Endothelial cell of umbilical vein (primary cell): ENCODE results near the gene BMP2. TPM values are rescaled to one million over a fixed set of nuclear protein-coding genes. Genes with fewer than 3 reads are reported as not detected.

ENCODE experiments used
- Bru-seq: library from RNA; stranded (reverse); fragments of 400-500 nt; gene quantifications from one replicate; lab custom pipeline; 2021; lab: Mats Ljungman, UMichigan
- BruChase-seq, 2 experiments: library from RNA; stranded (reverse); fragments of 400-500 nt; gene quantifications; one replicate each; lab custom pipeline; 2021; lab: Mats Ljungman, UMichigan
- BruUV-seq: library from RNA; stranded (reverse); fragments of 400-500 nt; replicated peaks from 2 replicates; lab custom pipeline; 2021; lab: Mats Ljungman, UMichigan
- CTCF ChIA-PET: fragments of 300-600, 350-600 bp; sonication (Branson Sonifier 250); formaldehyde crosslinking; loops from one replicate; lab custom pipeline; 2021; ENCODE audit warnings: antibody characterized with exemption, inconsistent platforms; lab: Charles Lee
- POLR2A ChIA-PET: fragments of 300-600, 350-600 bp; sonication (Branson Sonifier 250); formaldehyde crosslinking; loops from one replicate; lab custom pipeline; 2021; ENCODE audit warnings: antibody characterized with exemption, inconsistent platforms; lab: Charles Lee
- DNase-seq: peaks from one replicate; pipeline ENCODE4 v3.0.0-alpha.2; 2011; ENCODE audit warnings: low read depth, low spot score
- FAIRE-seq: peaks from 2 replicates; lab custom pipeline; 2011; peaks lifted over from hg19 to GRCh38; lab: Jason Lieb, UNC
- H2AFZ ChIP-seq: 2 replicates; pipeline ENCODE4 v1.6.0; 2012; ENCODE audit warnings: low read depth, low read length, control low read depth, inconsistent platforms
- H3K27ac ChIP-seq: 2 replicates; pipeline ENCODE4 v1.5.1; 2011; ENCODE audit warnings: low read depth, mild to moderate bottlenecking, control low read depth, low read length, moderate library complexity; ENCODE audit not compliant: insufficient read depth
- H3K27me3 ChIP-seq, 2 experiments: 2 replicates each; pipeline versions ENCODE4 v1.6.0 to v1.6.1; 2011; ENCODE audit warnings: low read length in 2 of 2, mixed read lengths in 1 of 2; ENCODE audit not compliant: control insufficient read depth in 2 of 2, insufficient read depth in 2 of 2
- H3K36me3 ChIP-seq, 2 experiments: 2 replicates in 1 of 2; 3 replicates in 1 of 2; pipeline ENCODE4 v1.5.1; 2011; ENCODE audit warnings: low read length in 2 of 2, mild to moderate bottlenecking in 1 of 2, moderate library complexity in 1 of 2; ENCODE audit not compliant: control insufficient read depth in 2 of 2, insufficient read depth in 2 of 2; ENCODE audit errors: extremely low read depth in 1 of 2
- H3K4me1 ChIP-seq: 3 replicates; pipeline ENCODE4 v1.5.1; 2011; ENCODE audit warnings: mild to moderate bottlenecking, low read length; ENCODE audit not compliant: control insufficient read depth, insufficient read depth; ENCODE audit errors: extremely low read depth
- H3K4me2 ChIP-seq: 2 replicates; pipeline ENCODE4 v1.6.1; 2011; ENCODE audit warnings: low read length, control low read depth, mixed read lengths; ENCODE audit not compliant: insufficient read depth
- H3K4me3 ChIP-seq, 3 experiments: fragments of 200-600 bp in 1 of 3; sonication (generic), shearing (Covaris generic) in 1 of 3; replicated peaks in 1 of 3; 2 replicates each; pipeline ENCODE4 v1.5.1; 2011 to 2016; ENCODE audit warnings: control low read depth in 3 of 3, low read length in 3 of 3, mild to moderate bottlenecking in 2 of 3, inconsistent platforms in 1 of 3, low read depth in 1 of 3, moderate library complexity in 1 of 3; ENCODE audit not compliant: insufficient read depth in 1 of 3
- H3K79me2 ChIP-seq: 2 replicates; pipeline ENCODE4 v1.6.0; 2012; ENCODE audit warnings: low read length, inconsistent platforms; ENCODE audit not compliant: control insufficient read depth, insufficient read depth
- H3K9ac ChIP-seq: replicated peaks from 2 replicates; pipeline ENCODE3; 2011; ENCODE audit warnings: low read length, control low read depth; ENCODE audit not compliant: insufficient read depth; ENCODE audit errors: extremely low read depth
- H3K9me1 ChIP-seq: replicated peaks from 3 replicates; pipeline ENCODE4 v1.6.0; 2011; ENCODE audit warnings: mild to moderate bottlenecking, low read length; ENCODE audit not compliant: control insufficient read depth, insufficient read depth; ENCODE audit errors: extremely low read depth
- H3K9me3 ChIP-seq: replicated peaks from 2 replicates; pipeline ENCODE4 v1.5.1; 2012; ENCODE audit warnings: low read length, inconsistent platforms; ENCODE audit not compliant: control insufficient read depth, insufficient read depth
- H4K20me1 ChIP-seq: replicated peaks from 2 replicates; pipeline ENCODE3; 2011; ENCODE audit warnings: mild to moderate bottlenecking, low read length; ENCODE audit not compliant: control insufficient read depth, insufficient read depth; ENCODE audit errors: extremely low read depth
- JUN ChIP-seq: IDR thresholded peaks from 2 replicates; pipeline ENCODE4 v1.6.1; 2011; ENCODE audit warnings: borderline replicate concordance, low read depth; ENCODE audit not compliant: insufficient read length, insufficient read depth
- POLR2A ChIP-seq: IDR thresholded peaks from 2 replicates; pipeline ENCODE4 v1.6.1; 2012; ENCODE audit warnings: low read depth, mild to moderate bottlenecking, control low read depth, low read length
- POLR2AphosphoS5 ChIP-seq: IDR thresholded peaks from 2 replicates; pipeline ENCODE4 v1.6.1; 2012; ENCODE audit warnings: low read depth, mild to moderate bottlenecking, control low read depth, low read length, moderate library complexity; ENCODE audit not compliant: insufficient read depth
- dilution Hi-C: fragments of 300-500 bp; cut with MboI; formaldehyde crosslinking; loops from one replicate; pipeline ENCODE4 v1.15.0; 2019; ENCODE audit warnings: low sequenced_read_pairs; ENCODE audit not compliant: extremely low pct_ligation_motif_present
- intact Hi-C: fragments of 100-400 bp; cut with micrococcal nuclease; formaldehyde crosslinking; loops from one replicate; pipeline ENCODE4 v1.10.0; 2022
- long read RNA-seq: library from polyadenylated mRNA; stranded (forward); transcript quantifications from one replicate; pipeline ENCODE4 v2.0.0, GENCODE V29; 2021
- polyA minus RNA-seq, 3 experiments: library from RNA; depleted of rRNA, polyadenylated mRNA; stranded (reverse); fragments of >200 nt; gene quantifications; 1 replicate in 1 of 3; 2 replicates in 2 of 3; pipeline ENCODE4 v1.2.3, GENCODE V29; 2011
- polyA plus RNA-seq, 4 experiments: library from polyadenylated mRNA; depleted of rRNA in 3 of 4; stranded (reverse) in 3 of 4; unstranded in 1 of 4; fragments of >200 nt; gene quantifications; 2 replicates each; pipeline versions ENCODE4 v1.2.1 to v1.2.3, GENCODE V29; 2011 to 2012; ENCODE audit warnings: missing spikeins in 1 of 4
- total RNA-seq: library from RNA; stranded (reverse); gene quantifications from 2 replicates; pipeline ENCODE4 v1.2.3, GENCODE V29; 2021

BMP2 gene
- total RNA-seq, result 11.1 and 15.7 TPM in 2 replicates
- polyA plus RNA-seq, result 5.5 and 7.1 TPM in 2 replicates
- polyA plus RNA-seq (2011; cell fraction: cytosol; rRNA removed), result 7.6 and 7.9 TPM in 2 replicates
- 11.6 and 15.8 TPM in 2 replicates for polyA plus RNA-seq (2011; cell fraction: nucleus; rRNA removed)
- polyA plus RNA-seq (2012), result 10.4 and 14.2 TPM in 2 replicates
- 10.8 and 11.3 TPM in 2 replicates for polyA minus RNA-seq
- 52.6 TPM for polyA minus RNA-seq (2011; cell fraction: cytosol; rRNA and poly(A)+ RNA removed)
- 18.9 and 21.6 TPM in 2 replicates for polyA minus RNA-seq (2011; cell fraction: nucleus; rRNA and poly(A)+ RNA removed)
- Bru-seq, nascent RNA, result percentile 88 among the genes with signal in this experiment
- BruChase-seq, experiment 1, labeled RNA remaining after a 6-hour chase, result percentile 57 among the genes with signal in this experiment
- BruChase-seq, experiment 2, labeled RNA remaining after a 2-hour chase, result percentile 77 among the genes with signal in this experiment
- long read RNA-seq, transcript BMP2-201 (3 exons, 3,601 nt), result major isoform, 16 of 25 reads
- long read RNA-seq, partial matches to known transcripts, result 3 of 25 reads
- long read RNA-seq, other reads (novel, unspliced or antisense), result 6 of 25 reads

- Histone ChIP-seq H3K4me3 (peak within 1 kb of the TSS; percentile 87 to 99 (median 92)), H3K79me2 (peaks cover 14% of the 10 kb centered on the region), H3K27ac (peak within 1 kb of the TSS; percentile 61), H3K9me3 (no peaks in the 10 kb centered on the region), H4K20me1 (no peaks in the 10 kb centered on the region), H3K9me1 (no peaks in the 10 kb centered on the region), H2AFZ (peak within 1 kb of the TSS; percentile 96), H3K4me1 (peaks cover 21% of the 10 kb centered on the region), H3K4me2 (peak within 1 kb of the TSS; percentile 92), H3K36me3 (peaks cover 0 to 2% of the 10 kb centered on the region in 2 experiments), H3K27me3 (no peaks in the 10 kb centered on the region), H3K9ac (peak within 1 kb of the TSS; percentile 83)
- TF ChIP-seq POLR2A (peak; percentile 46), POLR2AphosphoS5 (peak; percentile 18), JUN (no peak)
- CTCF ChIA-PET, result interaction anchor here (0.9 to 3.5 kb wide), 11 partner anchors 11 to 1159 kb away, joined by 3 to 45 read pairs (median 9); no protein-coding TSS in a partner anchor
- no TSS peak for BruUV-seq
- intact Hi-C loops (loop anchor here (1.0 to 5.0 kb wide), 9 partner anchors 21 to 1157 kb away; no protein-coding TSS in a partner anchor), dilution Hi-C loops (no loop called here)
- peak; percentile 74 for DNase-seq
- FAIRE-seq, result no peak
- POLR2A ChIA-PET, result no interaction called here
Observed at GRCh38 chr20:6767536-6768227, at the start of gene BMP2. TSS of gene BMP2 (plus strand) at chr20:6767686. CDS start at chr20:6770127, 2,441 bp downstream.
